ENCODE results near the gene CDCA4. TPM values are rescaled to one million over a fixed set of nuclear protein-coding genes. Genes with fewer than 3 reads are reported as not detected.

CDCA4 gene
- total and polyA plus RNA-seq, 2 experiments from 2014 or later, result 13.6 to 17.1 TPM

DNA sequence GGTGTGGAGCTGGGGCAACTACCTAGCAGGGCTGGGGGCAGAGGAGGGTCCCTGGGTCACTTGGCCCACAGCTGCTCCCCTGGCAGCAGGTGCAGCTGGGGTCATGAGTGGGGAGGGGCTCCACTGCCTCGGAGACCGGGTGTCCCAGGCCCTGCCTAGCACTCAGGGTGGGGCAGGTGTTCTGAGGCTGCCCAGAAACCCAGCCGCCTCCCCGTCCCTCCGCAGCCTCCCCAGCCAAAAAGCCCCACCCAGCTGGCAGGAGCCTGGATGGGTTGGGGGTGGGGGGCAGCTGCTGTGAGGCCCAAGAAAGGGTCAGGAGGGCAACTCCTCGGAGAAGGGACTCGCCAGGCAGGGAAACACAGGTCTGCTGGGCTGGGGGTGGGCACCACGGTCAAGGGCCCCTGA is 53.9 kb downstream of the CDCA4 start:
- no peak for TF ChIP-seq EZH2 (IDR thresholded peaks at IDR 0.05; ENCODE audit: borderline replicate concordance)
- TF ChIP-seq, protein P1, sequence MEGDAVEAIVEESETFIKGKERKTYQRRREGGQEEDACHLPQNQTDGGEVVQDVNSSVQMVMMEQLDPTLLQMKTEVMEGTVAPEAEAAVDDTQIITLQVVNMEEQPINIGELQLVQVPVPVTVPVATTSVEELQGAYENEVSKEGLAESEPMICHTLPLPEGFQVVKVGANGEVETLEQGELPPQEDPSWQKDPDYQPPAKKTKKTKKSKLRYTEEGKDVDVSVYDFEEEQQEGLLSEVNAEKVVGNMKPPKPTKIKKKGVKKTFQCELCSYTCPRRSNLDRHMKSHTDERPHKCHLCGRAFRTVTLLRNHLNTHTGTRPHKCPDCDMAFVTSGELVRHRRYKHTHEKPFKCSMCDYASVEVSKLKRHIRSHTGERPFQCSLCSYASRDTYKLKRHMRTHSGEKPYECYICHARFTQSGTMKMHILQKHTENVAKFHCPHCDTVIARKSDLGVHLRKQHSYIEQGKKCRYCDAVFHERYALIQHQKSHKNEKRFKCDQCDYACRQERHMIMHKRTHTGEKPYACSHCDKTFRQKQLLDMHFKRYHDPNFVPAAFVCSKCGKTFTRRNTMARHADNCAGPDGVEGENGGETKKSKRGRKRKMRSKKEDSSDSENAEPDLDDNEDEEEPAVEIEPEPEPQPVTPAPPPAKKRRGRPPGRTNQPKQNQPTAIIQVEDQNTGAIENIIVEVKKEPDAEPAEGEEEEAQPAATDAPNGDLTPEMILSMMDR (IDR thresholded peaks at IDR 0.05; ENCODE audit: poor library complexity), result no peak
- no peak for TF ChIP-seq EZH2phosphoT487 (IDR thresholded peaks at IDR 0.05; ENCODE audit: low read depth, severe bottlenecking, unreplicated experiment)
- H3K79me2 ChIP-seq, result no peaks in the 10 kb centered on the region

DNA sequence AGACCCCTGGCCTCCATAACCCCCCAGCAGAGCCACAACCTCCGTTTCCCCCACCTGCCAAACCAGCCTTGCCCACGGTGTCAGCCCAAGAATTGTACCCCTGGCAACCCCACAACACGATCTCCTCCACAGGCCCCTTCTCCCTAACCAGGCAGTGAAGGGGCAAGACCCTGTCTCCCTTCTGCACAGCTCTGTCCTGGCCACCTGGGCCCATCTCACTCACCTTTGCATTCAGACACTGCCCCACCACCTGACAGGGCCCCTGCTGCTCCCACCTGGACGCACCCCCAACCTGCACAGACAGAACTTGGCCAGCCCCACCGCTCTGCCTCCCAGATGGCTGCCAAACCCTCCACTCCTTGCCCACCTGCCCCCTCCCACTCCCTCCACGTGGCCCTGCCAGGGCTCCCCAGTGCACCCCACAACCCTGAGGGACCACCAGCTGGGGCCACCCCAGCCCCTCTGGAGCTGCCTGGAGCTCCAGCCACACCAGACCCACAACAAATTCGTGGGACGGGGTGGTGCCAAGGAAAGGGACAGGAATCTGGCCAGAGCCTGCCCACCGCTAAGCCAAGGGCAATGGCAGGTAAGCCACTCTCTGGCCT is 54.5 kb downstream of the CDCA4 start:
- no peaks in the 10 kb centered on the region for H3K79me2 ChIP-seq
- H3K9me2 ChIP-seq (replicated peaks; ENCODE audit: insufficient read depth), result no peaks in the 10 kb centered on the region
- WGBS (ENCODE audit: low lambda C conversion rate, missing lambda C conversion rate), result 92% methylated on average over 7 of the region's 9 CpGs
- no peaks in the 10 kb centered on the region for H3K36me3 ChIP-seq (replicated peaks; ENCODE audit: insufficient read depth, low read depth)
- DNase-seq (ENCODE audit: low spot score), result no peak
- H4K20me1 ChIP-seq (ENCODE audit: insufficient read depth, poor library complexity, severe bottlenecking), result no peaks in the 10 kb centered on the region
- H3K4me2 ChIP-seq, result no peak overlapping the region
- H3K9me3 ChIP-seq (ENCODE audit: low read depth), result no peaks in the 10 kb centered on the region
- H3K4me1 ChIP-seq (ENCODE audit: insufficient read depth), result peaks cover 33% of the 10 kb centered on the region
- no peak for TF ChIP-seq EZH2phosphoT487 (IDR thresholded peaks at IDR 0.05; ENCODE audit: low read depth, severe bottlenecking, unreplicated experiment)
- no peak for TF ChIP-seq EZH2 (IDR thresholded peaks at IDR 0.05; ENCODE audit: borderline replicate concordance)
- TF ChIP-seq, protein P1 (IDR thresholded peaks at IDR 0.05; ENCODE audit: poor library complexity), result no peak
- H3K27ac ChIP-seq, result no peak overlapping the region
- H3K4me3 ChIP-seq, result no peak overlapping the region
- no peak overlapping the region for H2AFZ ChIP-seq
- peaks cover 4% of the 10 kb centered on the region for H3K27me3 ChIP-seq

More for the DNA sequence above, 53.9 kb downstream of the CDCA4 start:
- 51% methylated on average over 7 of the region's 8 CpGs for WGBS (ENCODE audit: low lambda C conversion rate, missing lambda C conversion rate)
- H3K4me3 ChIP-seq, result no peak overlapping the region
- H2AFZ ChIP-seq, result no peak overlapping the region
- peak overlapping the region; percentile 72 for H3K27ac ChIP-seq
- no peaks in the 10 kb centered on the region for H3K9me3 ChIP-seq (ENCODE audit: low read depth)
- H4K20me1 ChIP-seq (ENCODE audit: insufficient read depth, poor library complexity, severe bottlenecking), result no peaks in the 10 kb centered on the region
- no peak for DNase-seq (ENCODE audit: low spot score)
- peak overlapping the region; percentile 74 for H3K4me2 ChIP-seq
- H3K9me2 ChIP-seq (replicated peaks; ENCODE audit: insufficient read depth), result no peaks in the 10 kb centered on the region
- H3K27me3 ChIP-seq, result peaks cover 4% of the 10 kb centered on the region
- H3K4me1 ChIP-seq (ENCODE audit: insufficient read depth), result peaks cover 34% of the 10 kb centered on the region
- H3K36me3 ChIP-seq (replicated peaks; ENCODE audit: insufficient read depth, low read depth), result no peaks in the 10 kb centered on the region

DNA sequence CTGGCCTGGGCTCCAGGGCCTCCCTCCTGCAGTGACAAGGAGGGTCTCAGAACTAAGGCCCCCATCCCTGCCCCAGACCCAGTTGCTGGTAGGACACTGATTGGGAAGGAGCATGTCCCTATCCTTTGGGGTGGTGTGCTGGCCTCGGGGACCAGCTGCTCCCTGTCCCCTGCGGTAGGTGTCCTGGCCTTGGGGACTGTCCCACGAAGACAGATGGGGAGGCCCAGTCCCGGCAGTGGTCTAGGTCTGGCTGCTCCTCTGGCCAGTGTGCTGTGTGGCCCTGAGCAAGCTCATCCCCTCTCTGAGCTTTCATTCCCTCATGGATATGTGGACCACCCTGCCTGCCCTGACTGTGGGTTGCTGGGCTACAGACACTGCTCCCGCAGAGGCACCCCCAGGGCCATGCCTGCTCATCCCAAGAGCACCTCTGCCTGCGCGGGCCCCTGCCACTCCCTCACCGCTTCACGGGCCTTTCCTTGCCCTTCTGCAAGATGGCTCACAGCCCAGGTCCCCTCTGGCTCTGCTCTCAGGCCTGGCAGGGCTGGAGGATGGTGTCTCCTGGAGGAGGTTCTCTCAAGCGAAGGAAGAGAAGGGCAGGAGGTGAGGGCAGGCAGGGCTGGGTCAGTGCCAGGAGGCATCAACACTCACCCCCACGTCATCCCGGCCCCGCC is 55.2 kb downstream of the CDCA4 start:
- H3K4me3 ChIP-seq, result no peak overlapping the region
- H3K4me1 ChIP-seq (ENCODE audit: insufficient read depth), result peaks cover 30% of the 10 kb centered on the region
- no peaks in the 10 kb centered on the region for H3K9me2 ChIP-seq (replicated peaks; ENCODE audit: insufficient read depth)
- peaks cover 4% of the 10 kb centered on the region for H3K27me3 ChIP-seq
- TF ChIP-seq EZH2 (IDR thresholded peaks at IDR 0.05; ENCODE audit: borderline replicate concordance), result no peak
- TF ChIP-seq, protein P1 (IDR thresholded peaks at IDR 0.05; ENCODE audit: poor library complexity), result no peak
- TF ChIP-seq EZH2phosphoT487 (IDR thresholded peaks at IDR 0.05; ENCODE audit: low read depth, severe bottlenecking, unreplicated experiment), result no peak
- H3K79me2 ChIP-seq, result no peaks in the 10 kb centered on the region
- no peaks in the 10 kb centered on the region for H3K9me3 ChIP-seq (ENCODE audit: low read depth)
- H4K20me1 ChIP-seq (ENCODE audit: insufficient read depth, poor library complexity, severe bottlenecking), result no peaks in the 10 kb centered on the region
- no peak for DNase-seq (ENCODE audit: low spot score)
- no peak overlapping the region for H2AFZ ChIP-seq
- H3K27ac ChIP-seq, result no peak overlapping the region
- H3K36me3 ChIP-seq (replicated peaks; ENCODE audit: insufficient read depth, low read depth), result no peaks in the 10 kb centered on the region
- no peak overlapping the region for H3K4me2 ChIP-seq
- 90% methylated on average over 9 of the region's 13 CpGs for WGBS (ENCODE audit: low lambda C conversion rate, missing lambda C conversion rate)

Data from hepatocyte (in vitro differentiated cells).